NCI-H446 (cell line): Measurements from ENCODE around the gene NAPG.
"Not testable (repeated sequence)": the region's sequence is repeated elsewhere in the genome, so short reads cannot be mapped to it uniquely, and the experiment has no call there.

Source experiments
- DNase-seq, 2 experiments: peaks; one replicate each; lab custom pipeline; 2025; lab: John Stamatoyannopoulos, UW

Gene NAPG

DNA sequence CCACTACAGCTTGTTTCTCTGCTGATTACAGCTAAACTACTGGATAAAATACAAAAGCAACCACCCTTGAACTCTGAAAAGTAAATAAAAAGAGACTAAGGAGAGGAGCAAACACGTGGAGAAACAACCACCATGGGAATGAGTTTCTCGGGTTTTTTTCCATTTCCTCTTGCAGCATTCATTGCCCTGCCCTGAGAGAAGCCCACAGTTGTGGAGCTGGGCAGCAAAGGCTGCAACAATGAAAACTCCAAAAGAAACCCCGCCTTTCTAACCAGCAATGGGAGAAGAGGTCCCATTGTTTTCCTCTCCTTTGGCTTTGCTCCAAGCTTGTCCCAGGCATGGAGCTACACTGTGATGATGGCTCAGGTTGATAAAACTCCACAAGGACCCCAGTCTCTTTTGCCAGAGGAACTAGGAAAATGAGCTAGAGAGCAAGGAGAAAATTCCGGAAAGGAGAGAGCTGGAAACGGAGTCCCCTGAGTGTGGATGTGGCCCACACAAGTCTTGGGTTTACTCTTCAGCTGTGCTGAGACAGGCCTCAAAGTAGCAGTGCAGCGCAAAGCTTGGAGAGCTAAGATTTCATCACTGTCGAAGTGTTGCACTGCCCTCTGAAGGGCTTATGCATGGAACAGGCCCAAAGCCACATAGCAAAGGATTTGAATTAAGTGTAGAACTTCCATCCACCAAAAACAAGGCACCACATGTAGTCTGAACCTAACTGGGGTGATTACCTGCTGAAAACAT, 20.9 kb downstream of the NAPG start:
- DNase-seq = no peak

DNA sequence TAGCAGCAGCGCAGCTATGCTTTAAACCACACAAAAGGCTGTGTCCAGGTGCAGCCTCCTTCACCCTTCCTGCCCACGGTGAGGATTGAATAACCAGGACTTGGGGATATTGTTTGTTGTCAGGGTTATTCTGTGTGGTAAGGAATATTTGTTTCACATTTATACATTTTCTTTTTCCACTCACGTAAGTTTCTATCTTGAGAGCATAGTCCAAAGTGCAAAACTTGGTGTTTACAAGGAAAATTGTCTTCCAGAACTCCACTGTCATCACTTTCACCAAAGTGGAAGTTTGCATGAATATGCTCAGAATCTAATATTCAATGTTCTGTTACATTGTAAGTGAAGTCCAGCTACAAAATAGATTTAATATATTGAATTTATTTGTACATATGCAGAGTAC, 26.4 kb downstream of the NAPG start:
- DNase-seq = no peak

- not testable (repeated sequence) for DNase-seq
These were observed 30.4 kb downstream of the NAPG start for GRCh38 chr18:10556251-10556650.

DNA sequence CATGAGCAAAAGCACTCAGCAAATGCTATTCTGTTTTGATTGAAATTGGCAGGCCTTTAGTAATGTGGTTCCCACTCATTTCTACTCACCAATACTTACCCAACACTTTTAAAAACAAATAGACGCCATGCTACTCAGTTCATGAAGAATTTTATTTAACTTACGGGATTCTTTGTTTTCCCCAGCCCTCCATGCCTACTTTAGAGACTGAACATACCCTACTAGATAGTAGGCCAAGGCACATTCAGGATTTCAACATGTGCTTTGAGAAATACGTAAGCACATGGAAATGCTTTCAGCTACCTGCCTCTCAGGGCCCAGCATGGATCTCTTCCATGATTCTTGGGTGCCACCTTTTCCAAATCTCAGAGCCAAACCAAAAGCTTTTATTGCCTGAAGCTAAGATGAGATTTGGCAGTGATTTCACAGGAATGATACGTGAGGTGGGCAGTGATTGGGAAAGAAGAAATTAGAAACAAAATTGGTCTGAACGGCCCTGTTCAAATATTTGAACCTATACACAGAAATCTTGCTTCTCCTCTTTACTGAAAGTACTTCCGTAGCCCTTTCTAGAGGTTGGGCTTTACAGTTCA, 31.4 kb downstream of the NAPG start:
- no peak for DNase-seq

GRCh38 chr18:10558243-10558966, 32.6 kb downstream of the NAPG start:
- no peak for DNase-seq

GRCh38 chr18:10558967-10559298, 33.1 kb downstream of the NAPG start:
- no peak for DNase-seq

DNA sequence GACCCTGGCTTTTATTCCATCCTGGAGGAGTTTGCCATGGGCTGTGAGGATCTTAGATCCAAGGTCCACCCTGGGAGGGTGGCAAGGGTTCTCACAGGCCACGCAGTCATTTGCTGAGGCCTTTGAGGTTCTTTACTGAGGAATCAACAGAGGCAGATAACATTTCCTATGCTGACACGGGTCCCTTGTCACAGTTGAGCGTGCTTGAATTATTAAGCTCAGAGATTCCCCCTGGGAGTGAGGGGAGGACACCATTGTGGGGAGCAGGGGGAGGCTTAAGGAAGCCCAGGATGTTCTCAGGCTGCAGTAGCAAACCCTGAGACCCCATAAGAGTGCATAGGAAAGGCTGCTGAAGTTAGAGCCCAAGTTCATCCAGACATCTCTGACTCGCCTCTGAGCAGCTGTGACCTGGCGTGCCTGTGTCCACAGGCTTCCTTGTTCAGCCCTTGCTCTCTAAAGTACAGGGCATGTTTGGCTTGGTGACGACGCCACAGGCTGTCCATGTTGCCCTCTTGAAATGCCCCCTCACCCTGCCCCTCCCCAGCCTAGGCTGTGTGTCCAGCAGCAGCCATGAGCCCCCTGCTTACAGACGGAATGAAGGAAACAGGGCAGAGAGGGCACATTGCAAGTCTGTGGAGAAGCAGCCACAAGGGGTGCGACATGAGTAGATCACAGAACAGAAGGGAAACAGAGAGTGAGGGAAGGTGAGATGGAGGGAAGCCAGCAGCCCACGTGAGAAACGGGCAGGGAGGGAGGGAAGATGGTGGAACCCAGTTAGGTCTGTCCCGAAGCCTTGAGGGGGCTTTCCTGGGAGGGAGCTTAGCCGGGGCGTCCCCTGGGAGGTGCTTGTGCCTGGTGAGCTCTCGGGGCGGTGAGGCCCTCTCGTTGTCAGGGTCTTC, 34.0 kb downstream of the NAPG start:
- no peak for DNase-seq

DNA sequence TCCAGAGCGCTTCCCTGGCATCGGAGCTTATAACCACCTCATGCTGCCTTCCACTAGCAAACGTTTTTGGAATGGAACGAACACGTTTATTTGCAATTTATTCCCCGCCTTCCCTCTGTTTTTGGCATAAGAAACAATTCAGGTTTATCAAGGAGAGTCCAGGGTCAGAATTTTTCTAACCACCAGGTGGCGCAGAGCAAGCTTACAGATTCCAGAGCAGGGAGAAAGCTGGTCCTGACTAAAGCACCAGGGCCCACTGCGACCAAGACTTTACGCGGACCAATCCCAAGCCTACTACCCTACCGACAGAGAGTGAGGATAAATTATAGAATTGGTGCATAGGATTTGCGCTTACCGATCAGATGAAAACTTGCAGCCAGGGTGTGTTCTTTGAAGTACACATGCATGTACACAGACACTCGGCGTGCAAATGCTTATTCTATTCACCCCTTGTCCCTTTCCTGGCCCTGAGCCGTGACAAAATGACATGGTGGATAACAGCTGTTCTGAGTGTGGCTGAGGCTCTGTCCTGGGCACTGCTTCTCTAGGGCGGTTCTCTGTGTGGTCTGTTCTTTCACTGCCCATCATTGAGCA, 34.7 kb downstream of the NAPG start:
- DNase-seq = peak; percentile 60 to 75

DNA sequence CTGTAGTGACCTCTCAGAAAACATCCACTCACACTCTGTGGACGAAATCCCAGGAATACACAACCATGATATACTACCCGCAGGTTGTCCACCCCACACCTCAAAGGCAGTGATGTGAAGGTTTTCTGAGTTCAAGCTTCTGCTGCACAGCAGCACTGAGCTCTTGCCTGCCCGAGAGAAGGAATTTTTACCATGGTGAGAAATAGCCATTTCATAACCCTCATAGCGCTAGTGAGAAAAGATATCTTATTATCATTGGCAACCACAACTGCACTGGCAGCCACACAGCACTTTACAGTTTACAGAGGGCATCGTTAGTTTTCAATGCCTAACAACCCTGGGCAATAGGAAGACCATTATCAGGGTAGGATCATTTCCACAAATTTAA, 36.9 kb downstream of the NAPG start:
- no peak for DNase-seq

- peak; percentile 83 to 95 for DNase-seq
These were observed 38.1 kb downstream of the NAPG start for GRCh38 chr18:10563886-10564285.

DNA sequence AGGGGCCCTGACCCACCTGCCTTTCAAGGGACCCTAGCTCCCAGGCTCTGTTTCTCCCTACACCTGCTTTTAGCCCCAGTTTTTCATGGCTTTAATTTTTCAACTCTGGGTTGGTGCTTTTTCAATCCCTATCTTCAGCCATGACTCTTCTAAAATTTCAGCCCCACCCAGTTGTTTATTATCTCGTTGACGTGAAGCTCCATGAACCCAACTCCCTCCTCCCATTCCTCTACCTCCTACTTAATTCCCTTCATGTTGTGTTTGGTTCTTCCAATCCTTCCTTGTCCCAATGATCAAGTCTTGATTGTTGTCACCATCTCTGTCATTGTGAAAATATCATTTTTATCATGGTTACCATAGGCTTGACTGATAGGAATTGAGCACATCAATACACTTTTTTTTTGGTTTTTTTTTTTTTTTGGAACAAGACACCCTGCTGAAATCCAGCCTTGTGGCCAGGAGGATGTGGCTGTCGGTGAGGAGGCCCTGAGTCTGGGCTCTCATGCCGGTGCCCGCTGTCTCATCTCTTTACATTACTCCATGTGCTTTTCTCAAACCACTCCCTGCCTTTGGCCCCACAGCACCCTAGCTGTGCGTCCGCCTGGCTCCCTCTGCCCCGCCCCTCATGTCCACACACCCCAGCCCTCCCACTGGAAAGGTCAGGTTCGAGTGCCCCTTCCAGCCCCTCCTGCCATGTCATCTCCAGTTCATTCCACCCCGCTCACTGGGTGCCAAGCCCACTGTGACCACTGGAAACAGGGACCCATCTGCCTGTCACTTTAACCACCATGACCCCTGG, 39.3 kb downstream of the NAPG start:
- DNase-seq = no peak

GRCh38 chr18:10565835-10566234, 40.0 kb downstream of the NAPG start:
- no peak for DNase-seq

GRCh38 chr18:10566390-10566789, 40.6 kb downstream of the NAPG start:
- DNase-seq = no peak

DNA sequence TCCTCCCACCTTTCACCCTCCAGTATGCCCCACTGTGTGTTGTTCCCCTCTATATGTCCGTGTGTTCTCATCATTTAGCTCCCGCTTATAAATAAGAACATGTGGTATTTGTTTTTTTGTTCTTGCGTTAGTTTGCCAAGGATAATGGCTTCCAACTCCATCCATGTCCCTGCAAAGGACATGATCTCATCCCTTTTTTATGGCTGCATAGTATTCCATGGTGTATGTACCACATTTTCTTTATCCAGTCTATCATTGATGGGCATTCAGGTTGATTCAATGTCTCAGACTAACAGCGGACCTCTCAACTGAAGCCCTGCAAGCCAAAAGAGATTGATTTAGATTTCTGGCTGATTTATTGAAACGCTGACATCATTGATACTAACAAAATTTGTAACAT, 44.1 kb downstream of the NAPG start:
- not testable (repeated sequence) for DNase-seq

DNA sequence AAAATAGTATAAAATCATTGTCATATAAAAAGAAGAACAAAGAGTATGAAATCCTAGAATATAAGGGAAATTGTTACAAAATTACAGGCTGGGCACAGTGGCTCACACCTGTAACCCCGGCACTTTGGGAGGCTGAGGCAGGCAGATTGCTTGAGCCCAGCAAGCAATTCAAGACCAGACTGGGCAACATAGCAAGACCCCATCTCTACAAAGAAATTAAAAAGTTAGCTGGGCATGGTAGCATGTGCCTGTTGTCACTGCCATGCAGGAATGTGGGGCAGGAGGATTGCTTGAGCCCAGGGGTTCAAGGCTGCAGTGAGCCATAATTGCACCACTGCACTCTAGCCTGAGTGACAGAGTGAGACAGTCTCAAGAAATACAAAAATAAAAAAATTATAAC, 44.8 kb downstream of the NAPG start:
- DNase-seq = no peak

DNA sequence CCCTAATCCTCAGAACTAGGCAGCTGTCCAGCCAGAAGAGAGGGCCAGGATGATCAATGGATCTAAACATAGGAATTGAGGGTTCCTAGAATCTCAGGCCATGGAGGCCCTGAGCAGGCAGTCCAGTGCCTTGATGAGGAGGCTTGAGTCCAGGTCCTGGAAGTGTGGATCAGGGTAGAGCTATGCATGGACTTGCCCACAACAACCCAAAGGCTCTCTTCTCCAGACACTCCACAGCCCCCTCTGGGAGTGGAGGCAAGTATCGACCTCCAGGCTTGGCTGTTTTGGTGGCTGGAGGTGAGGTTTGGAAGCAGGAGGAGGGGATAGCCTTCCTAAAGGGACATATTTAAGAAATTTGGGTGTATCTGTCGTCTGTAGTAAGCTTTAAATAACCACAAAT, 45.7 kb downstream of the NAPG start:
- DNase-seq = no peak

GRCh38 chr18:10573261-10573660, 47.4 kb downstream of the NAPG start:
- not testable (repeated sequence) for DNase-seq

DNA sequence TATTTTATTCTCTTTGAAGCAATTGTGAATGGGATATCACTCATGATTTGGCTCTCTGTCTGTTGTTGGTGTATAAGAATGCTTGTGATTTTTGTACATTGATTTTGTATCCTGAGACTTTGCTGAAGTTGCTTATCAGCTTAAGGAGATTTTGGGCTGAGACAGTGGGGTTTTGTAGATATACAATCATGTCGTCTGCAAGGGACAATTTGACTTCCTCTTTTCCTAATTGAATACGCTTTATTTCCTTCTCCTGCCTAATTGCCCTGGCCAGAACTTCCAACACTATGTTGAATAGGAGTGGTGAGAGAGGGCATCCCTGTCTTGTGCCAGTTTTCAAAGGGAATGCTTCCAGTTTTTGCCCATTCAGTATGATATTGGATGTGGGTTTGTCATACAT, 48.6 kb downstream of the NAPG start:
- not testable (repeated sequence) for DNase-seq

- not testable (repeated sequence) for DNase-seq
These were observed 52.2 kb downstream of the NAPG start for GRCh38 chr18:10577842-10578572.

DNA sequence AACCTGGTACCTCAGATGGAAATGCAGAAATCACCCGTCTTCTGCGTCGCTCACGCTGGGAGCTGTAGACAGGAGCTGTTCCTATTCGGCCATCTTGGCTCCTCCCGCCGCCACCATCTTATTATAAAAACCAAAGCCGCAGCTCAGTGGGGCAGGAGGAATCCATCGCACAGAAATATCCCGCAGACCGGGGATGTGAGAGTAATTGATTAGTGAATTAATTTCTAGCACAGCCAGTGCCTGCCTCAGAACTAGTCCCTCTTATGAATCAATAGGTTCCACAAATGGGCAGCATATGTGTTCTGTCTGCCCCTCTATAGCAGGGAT, 52.7 kb downstream of the NAPG start:
- not testable (repeated sequence) for DNase-seq
